ENCODE measurements around the gene GAK.
"Not testable (repeated sequence)": the region's sequence is repeated elsewhere in the genome, so short reads cannot be mapped to it uniquely, and the experiment has no call there.

The GAK gene

DNA sequence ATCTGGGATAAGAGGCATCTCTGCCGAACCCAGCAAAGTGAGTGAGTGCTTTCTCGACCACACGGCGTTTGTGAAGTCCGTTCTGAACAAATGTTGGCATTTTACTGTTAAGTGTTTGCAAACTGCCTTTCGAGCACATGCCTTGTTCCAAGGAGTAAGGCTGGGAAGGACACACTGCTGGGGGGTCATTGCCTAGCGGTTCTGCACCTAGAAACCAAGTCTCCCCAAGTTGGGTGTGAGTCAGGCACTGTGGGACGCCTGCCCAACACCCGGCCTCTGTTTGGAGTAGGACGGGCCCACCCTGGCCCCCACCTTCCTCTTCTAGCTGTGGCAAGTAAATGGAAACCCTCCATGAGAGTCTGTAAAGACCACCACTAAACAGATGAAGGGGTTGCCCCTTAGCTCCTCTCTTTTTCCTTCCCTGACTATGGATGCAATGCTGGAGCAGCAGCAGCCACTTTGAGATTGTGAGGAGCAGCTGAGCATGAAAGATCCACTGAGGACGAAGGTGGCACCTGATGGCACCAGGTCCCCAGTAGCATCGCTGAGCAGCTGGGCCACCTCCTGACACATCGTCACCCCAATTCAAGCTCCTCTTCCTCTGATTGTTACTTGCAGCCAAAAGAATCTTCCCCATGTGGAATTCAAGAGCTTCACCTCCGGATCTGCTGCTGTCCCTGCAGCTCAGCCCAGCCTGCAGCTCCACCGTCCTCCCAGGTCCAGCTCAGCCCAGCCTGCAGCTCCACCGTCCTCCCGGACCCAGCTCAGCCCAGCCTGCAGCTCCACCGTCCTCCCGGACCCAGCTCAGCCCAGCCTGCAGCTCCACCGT is 112.5 kb downstream of the GAK start:
- no peak for DNase-seq (ENCODE audit: low read depth in 3 of 3)

DNA sequence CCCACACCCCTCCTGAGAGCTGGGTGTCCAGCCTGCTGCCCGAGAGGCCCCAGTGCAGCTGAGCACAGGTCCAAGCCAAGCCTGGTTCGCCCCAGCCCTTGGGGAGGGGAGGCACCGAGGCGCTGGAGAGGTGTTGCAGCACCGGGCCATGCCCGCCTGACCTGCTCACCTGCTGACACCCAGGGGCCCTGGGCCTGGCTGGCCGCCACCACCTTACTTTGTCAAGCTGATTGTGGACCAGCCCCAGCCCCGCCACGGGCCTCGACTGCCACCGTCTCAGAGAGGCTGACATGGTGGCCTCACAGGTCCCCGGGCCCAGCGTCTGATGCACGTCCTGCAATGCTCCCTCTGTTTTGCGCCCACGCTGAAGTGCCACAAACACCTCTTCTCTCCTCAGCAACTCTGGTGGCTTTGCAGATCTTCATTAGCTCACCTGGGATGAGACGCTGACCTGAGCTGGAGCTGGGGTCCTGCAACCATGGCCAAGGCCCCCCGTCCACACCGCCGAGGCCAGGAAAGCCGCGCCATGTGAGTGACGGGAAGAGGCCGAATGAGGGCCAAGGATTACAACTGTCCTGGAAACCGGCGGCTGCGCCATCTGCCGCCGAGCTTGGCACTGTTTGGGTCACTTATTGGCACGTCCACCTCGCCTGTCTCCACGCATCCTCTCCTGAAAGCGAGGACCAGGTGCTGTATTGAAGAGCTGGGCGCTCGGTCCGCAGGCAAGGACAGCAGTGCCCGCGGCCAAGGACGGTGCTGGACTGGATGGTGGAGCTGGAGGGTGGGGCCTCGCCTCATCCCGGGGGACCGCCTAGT is 113.8 kb downstream of the GAK start:
- no peak for DNase-seq (ENCODE audit: low read depth in 3 of 3)

DNA sequence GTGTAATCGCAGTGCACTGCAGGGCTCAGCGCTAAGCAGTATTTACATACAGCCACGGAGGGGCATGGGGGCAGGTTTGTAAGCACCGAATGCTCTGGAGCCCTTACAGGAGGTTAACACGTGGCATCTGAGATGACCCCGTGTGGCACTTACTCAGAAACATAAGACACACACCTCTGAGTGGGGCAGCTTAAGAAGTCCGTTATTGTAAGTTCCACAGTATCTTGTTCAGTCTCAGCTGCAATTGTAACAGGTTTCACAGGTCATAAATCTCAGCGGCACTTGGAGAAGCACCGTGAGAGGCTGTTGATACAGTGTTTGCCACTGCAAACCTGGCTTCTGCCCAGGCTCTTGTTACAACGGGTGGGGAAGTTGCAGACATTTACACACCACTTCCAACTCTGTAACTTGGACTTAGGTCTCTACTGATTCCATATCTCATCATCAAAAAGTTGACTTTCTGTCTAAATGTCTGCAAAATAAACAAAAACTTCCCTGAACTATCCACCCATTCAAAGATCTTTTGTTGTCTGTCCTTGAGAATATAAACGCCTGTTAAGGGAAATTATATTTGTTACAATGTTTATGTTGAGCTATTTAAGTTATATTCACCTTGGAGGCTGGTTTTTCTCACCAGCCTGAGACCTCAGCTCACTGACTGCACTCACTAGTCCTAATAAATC is 116.5 kb downstream of the GAK start:
- DNase-seq (ENCODE audit: low read depth in 3 of 3) = no peak

DNA sequence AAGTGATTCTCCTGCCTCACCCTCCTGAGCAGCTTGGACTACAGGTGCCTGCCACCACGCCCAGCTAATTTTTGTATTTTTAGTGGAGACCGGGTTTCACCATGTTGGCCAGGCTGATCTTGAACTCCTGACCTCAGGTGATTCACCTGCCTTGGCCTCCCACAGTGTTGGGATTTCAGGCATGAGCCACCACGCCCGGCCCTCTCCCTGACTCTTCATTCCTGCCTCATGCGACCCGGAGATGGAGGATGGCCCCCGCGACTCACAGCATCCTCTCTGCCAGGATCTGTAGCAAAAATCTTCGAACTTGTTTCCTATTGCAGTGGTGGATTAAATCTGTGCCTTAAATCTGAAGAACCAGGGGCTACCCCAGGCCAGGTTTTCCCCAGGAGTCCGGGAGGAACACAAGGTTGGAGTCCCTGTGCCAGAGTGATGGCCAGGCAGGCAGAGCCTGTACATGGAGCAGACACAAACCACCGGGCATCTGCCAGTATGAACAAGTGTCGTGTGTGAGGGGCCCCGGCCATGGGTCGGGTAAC is 117.7 kb downstream of the GAK start:
- DNase-seq (ENCODE audit: low read depth in 3 of 3) = no peak

DNA sequence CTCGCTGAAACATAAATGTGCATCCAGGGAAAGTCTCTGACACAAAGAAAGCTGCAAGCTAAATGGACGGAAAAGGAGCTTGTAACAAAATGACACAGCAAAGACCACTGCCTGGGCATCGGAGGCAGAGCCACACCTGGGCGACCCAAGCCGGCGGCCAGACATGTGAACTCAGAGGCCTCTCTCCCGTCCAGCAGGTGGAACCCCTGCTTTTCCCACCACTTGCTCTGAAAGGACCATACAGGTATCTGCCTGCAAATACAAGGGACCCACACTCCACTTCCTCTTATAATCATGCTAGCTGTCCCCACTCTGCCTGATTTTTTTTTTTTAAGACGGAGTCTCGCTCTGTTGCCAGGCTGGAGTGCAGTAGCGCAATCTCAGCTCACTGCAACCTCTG is 118.2 kb downstream of the GAK start:
- DNase-seq (ENCODE audit: low read depth in 3 of 3) = no peak

DNA sequence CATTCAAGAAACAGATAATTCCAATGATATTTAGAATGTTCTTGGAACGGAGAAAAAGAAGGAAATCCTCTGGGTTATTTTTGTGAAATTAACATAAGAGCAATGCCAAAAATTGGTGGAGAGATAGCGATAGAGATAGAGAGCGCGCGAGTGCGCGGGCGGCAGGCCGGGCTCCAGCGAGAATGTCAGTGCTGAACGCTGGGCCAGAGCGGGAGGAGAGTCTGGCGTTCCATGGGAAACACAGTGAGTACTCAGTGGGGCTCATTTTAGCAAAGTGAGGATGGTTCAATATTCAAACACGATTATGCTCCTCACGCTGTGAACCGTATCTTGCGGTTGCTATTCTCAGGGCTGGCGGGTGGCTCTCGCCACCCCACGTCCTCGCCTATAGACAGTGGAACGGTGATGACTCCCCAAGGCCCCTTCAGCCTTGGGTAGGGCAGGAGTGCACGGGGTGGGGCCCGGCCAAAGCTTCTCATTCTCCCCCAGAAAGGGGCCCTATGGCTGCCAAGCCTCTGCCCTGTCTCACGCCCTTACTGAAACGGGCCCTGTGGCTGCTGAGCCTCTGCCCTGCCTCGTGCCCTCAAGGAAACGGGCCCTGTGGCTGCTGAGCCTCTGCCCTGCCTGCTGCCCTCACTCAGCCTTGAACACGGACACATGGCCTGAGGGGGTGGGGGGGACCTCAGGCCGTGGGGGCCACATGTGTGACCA is 123.1 kb downstream of the GAK start:
- DNase-seq (ENCODE audit: low read depth in 3 of 3) = no peak

DNA sequence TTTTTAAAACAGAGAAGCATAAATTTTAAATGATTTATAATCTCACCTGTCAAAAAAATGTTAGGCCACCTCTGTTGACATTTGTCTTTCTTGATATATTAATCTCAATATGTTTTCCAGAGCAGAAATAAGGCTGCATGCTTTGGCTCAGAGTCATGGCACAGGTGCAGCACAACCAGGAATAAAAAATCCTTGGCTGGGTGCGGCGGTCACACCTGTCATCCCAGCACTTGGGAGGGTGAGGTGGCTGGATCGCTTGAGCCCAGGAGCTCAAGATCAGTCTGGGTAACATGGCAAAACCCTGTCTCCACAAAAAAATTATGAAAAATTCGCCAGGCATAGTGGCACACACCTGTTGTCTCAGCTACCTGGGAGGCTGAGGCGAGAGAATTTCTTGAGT is 124.3 kb downstream of the GAK start:
- no peak for DNase-seq (ENCODE audit: low read depth in 3 of 3)

DNA sequence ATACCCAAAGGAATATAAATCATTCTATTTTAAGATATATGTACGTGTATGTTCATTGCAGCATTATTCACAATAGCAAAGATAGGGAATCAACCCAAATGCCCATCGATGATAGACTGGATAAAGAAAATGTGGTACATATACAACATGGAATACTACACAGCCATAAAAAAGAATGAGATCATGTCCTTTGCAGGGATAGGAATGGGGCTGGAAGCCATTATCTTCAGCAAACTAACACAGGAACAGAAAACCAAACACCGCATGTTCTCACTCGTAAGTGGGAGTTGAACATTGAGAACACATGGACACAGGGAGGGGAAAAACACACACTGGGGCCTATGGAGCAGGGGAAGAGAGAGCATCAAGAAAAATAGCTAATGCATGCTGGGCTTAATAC is 125.1 kb downstream of the GAK start:
- not testable (repeated sequence) for DNase-seq (ENCODE audit: low read depth in 3 of 3)

DNA sequence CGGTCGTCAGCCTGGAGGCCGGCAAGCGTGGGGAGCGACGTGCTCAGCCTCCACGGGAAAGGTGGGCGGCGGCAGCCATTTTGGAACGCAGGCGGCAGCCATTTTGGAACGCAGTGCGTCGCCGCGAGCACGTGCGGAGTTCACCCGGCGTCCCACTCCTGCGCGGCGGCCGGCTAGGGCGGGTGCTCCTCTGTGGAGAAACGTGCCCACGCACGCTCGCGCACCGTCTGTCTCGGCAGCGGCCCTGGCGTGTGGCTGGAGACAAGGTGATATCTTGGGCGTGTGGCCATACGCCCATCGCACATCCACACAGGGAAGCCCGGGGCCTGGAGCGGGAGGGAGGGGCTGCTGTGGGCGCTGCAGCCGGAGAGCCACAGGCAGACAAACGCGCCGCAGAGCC is 127.3 kb downstream of the GAK start:
- DNase-seq (ENCODE audit: low read depth in 3 of 3) = no peak

DNA sequence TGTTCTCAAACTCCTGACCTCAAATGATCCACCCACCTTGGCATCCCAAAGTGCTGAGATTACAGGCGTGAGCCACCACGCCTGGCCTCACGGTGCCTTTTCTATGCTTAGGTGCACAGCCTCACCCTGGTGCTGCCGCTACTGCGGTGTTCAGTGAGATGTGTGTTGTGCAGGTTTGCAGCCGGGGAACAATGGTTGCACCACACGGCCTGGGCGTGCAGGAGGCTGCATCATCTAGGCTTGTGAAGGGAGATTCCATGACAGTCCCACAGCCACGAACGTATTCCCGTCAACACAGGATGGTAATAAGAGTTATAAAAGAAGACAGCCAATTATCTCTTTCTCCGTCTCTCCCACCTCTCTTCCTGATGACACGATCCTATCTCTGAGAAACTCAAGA is 128.2 kb downstream of the GAK start:
- DNase-seq (ENCODE audit: low read depth in 3 of 3) = no peak

DNA sequence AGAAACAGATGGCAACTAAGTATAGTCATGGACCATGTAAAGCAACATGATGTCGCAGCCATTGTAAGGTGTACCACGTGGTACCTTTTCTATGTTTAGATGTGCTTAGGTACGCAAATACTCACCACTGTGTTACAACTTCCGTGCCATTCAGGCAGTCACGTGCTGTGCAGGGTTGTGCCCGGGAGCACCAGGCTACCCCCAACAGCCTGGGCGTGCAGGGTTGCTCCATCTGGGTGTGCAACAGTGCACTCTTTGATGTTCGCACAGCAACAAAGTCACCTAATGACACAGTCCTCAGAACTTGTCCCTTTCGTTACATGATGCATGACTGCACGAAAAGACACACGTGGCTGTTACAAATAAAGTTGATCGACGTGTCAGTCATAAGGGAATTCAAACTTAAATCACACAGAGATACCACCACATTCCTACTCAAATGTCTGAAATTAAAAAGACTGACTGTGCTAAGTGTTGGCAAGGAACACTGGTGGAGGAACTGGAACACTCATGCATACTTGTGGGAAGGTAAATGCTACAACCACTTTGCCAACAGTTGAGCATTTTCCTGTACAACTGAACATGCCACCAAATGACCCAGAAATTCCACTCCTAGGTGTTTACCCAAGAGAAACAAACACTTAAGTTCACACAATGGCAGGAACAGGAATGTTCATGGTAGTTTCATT is 130.5 kb downstream of the GAK start:
- no peak for DNase-seq (ENCODE audit: low read depth in 3 of 3)

Measured in stimulated activated CD4-positive, alpha-beta T cell treated with anti-CD3 and anti-CD28 coated beads, TNF-alpha, amount 100 ng/mL, for 4 hours (primary cell).